ENCODE measurements around the gene MYMX. TPM values are rescaled to one million over a fixed set of nuclear protein-coding genes. Genes with fewer than 3 reads are reported as not detected.
"Not testable (repeated sequence)": the region's sequence is repeated elsewhere in the genome, so short reads cannot be mapped to it uniquely, and the experiment has no call there.

MYMX gene
- total RNA-seq, 1 experiment from 2014 or later = not detected

- Histone ChIP-seq H3K27ac (ENCODE audit: low read depth, low read length) (no peak overlapping the region), H3K9me3 (ENCODE audit: control insufficient read depth in 1 of 2, insufficient read depth in 1 of 2, low read depth in 1 of 2, low read length in 2 of 2) (no peaks in the 10 kb centered on the region), H3K27me3 (ENCODE audit: insufficient read depth, low read length) (no peaks in the 10 kb centered on the region), H3K4me1 (ENCODE audit: control insufficient read depth in 1 of 2, insufficient read depth in 2 of 2, low read length in 2 of 2) (peaks cover 0 to 11% of the 10 kb centered on the region in 2 experiments; a peak in 1 of 4 replicates), H3K9me2 (ENCODE audit: insufficient read depth) (no peaks in the 10 kb centered on the region), H4K20me1 (ENCODE audit: insufficient read depth) (no peaks in the 10 kb centered on the region), H3K36me3 (ENCODE audit: control insufficient read depth in 1 of 2, insufficient read depth in 2 of 2, low read length in 2 of 2) (no peaks in the 10 kb centered on the region), H2AFZ (ENCODE audit: low read depth, low read length, poor library complexity, severe bottlenecking) (no peak overlapping the region), H3K9ac (ENCODE audit: low read length) (no peak overlapping the region), H3K4me3 (replicated peaks in 1 of 2; ENCODE audit: low read depth in 1 of 2, low read length in 2 of 2) (no peak overlapping the region), H3K79me2 (ENCODE audit: insufficient read depth, low read length) (no peaks in the 10 kb centered on the region), H3K4me2 (ENCODE audit: low read length) (no peak overlapping the region)
- TF ChIP-seq SP1 (IDR thresholded peaks at IDR 0.05; ENCODE audit: low read depth) (no peak), ELF1 (IDR thresholded peaks at IDR 0.05; ENCODE audit: borderline replicate concordance, low read depth) (no peak), EZH2phosphoT487 (IDR thresholded peaks at IDR 0.05; ENCODE audit: borderline replicate concordance) (no peak), ZFX (IDR thresholded peaks at IDR 0.05) (no peak), RAD21 (IDR thresholded peaks at IDR 0.05; ENCODE audit: low read depth) (no peak), SIN3A (IDR thresholded peaks at IDR 0.05; ENCODE audit: low read depth) (no peak)
- TF ChIP-seq, protein P1, sequence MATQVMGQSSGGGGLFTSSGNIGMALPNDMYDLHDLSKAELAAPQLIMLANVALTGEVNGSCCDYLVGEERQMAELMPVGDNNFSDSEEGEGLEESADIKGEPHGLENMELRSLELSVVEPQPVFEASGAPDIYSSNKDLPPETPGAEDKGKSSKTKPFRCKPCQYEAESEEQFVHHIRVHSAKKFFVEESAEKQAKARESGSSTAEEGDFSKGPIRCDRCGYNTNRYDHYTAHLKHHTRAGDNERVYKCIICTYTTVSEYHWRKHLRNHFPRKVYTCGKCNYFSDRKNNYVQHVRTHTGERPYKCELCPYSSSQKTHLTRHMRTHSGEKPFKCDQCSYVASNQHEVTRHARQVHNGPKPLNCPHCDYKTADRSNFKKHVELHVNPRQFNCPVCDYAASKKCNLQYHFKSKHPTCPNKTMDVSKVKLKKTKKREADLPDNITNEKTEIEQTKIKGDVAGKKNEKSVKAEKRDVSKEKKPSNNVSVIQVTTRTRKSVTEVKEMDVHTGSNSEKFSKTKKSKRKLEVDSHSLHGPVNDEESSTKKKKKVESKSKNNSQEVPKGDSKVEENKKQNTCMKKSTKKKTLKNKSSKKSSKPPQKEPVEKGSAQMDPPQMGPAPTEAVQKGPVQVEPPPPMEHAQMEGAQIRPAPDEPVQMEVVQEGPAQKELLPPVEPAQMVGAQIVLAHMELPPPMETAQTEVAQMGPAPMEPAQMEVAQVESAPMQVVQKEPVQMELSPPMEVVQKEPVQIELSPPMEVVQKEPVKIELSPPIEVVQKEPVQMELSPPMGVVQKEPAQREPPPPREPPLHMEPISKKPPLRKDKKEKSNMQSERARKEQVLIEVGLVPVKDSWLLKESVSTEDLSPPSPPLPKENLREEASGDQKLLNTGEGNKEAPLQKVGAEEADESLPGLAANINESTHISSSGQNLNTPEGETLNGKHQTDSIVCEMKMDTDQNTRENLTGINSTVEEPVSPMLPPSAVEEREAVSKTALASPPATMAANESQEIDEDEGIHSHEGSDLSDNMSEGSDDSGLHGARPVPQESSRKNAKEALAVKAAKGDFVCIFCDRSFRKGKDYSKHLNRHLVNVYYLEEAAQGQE (IDR thresholded peaks at IDR 0.05; ENCODE audit: low read depth) = no peak
- CTCF ChIA-PET = interaction anchor here (0.7 kb wide), 1 partner anchor 60 kb away, joined by 3 read pairs; no protein-coding TSS in a partner anchor
- RAD21 ChIA-PET (ENCODE audit: low non-redundant PET in 1 of 2, low total read pairs in 2 of 2, uncharacterized antibody in 2 of 2, unreplicated experiment in 2 of 2) = no interaction called here
- no peak for DNase-seq (ENCODE audit: low read depth, low spot score)
- intact Hi-C loops (cut with micrococcal nuclease) = no loop called here
- no TSS peak for BruUV-seq (replicated peaks)
- no peak for ATAC-seq
- POLR2A ChIA-PET = no interaction called here
These were observed 35.8 kb upstream of the MYMX start for GRCh38 chr6:44180886-44181285.

GRCh38 chr6:44181784-44182183 is 34.9 kb upstream of the MYMX start:
- H2AFZ ChIP-seq (ENCODE audit: low read depth, low read length, poor library complexity, severe bottlenecking); H3K36me3 ChIP-seq (ENCODE audit: control insufficient read depth in 1 of 2, insufficient read depth in 2 of 2, low read length in 2 of 2); H3K79me2 ChIP-seq (ENCODE audit: insufficient read depth, low read length); H3K9ac ChIP-seq (ENCODE audit: low read length); H3K9me2 ChIP-seq (ENCODE audit: insufficient read depth); POLR2A ChIA-PET; DNase-seq (ENCODE audit: low read depth, low spot score); H4K20me1 ChIP-seq (ENCODE audit: insufficient read depth); H3K4me3 ChIP-seq (replicated peaks in 1 of 2; ENCODE audit: low read depth in 1 of 2, low read length in 2 of 2); intact Hi-C loops (cut with micrococcal nuclease); BruUV-seq (replicated peaks); H3K27ac ChIP-seq (ENCODE audit: low read depth, low read length); RAD21 ChIA-PET (ENCODE audit: low non-redundant PET in 1 of 2, low total read pairs in 2 of 2, uncharacterized antibody in 2 of 2, unreplicated experiment in 2 of 2); H3K4me2 ChIP-seq (ENCODE audit: low read length); H3K9me3 ChIP-seq (ENCODE audit: control insufficient read depth in 1 of 2, insufficient read depth in 1 of 2, low read depth in 1 of 2, low read length in 2 of 2); H3K27me3 ChIP-seq (ENCODE audit: insufficient read depth, low read length); CTCF ChIA-PET; ATAC-seq: not testable (repeated sequence)
- peaks cover 0 to 11% of the 10 kb centered on the region in 2 experiments; a peak in 1 of 4 replicates for H3K4me1 ChIP-seq (ENCODE audit: control insufficient read depth in 1 of 2, insufficient read depth in 2 of 2, low read length in 2 of 2)
